ENCODE measurements around the gene AKAP3.

DNA sequence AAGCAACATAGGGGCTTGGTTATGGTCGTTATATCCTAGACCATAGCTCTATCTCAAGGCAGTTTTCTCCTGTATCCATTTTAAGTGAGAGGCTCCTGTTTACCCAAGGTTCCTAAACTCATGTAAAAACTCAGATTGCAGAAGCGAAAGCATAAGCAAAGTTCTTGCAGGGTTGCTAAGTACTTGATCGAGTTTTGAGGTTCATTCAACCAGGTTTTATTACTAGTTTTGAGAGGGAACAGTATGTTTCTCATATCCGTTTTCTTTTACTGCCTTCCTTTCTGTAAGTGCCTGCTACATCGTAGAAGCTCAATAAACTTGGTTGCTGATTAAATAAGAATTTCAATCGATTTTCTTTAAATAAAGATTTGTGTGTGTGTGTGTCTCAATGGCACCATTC, 5.1 kb downstream of the AKAP3 start:
- TF ChIP-seq, protein P1, sequence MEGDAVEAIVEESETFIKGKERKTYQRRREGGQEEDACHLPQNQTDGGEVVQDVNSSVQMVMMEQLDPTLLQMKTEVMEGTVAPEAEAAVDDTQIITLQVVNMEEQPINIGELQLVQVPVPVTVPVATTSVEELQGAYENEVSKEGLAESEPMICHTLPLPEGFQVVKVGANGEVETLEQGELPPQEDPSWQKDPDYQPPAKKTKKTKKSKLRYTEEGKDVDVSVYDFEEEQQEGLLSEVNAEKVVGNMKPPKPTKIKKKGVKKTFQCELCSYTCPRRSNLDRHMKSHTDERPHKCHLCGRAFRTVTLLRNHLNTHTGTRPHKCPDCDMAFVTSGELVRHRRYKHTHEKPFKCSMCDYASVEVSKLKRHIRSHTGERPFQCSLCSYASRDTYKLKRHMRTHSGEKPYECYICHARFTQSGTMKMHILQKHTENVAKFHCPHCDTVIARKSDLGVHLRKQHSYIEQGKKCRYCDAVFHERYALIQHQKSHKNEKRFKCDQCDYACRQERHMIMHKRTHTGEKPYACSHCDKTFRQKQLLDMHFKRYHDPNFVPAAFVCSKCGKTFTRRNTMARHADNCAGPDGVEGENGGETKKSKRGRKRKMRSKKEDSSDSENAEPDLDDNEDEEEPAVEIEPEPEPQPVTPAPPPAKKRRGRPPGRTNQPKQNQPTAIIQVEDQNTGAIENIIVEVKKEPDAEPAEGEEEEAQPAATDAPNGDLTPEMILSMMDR (conservative IDR thresholded peaks at IDR 0.05 in 1 of 2, IDR thresholded peaks at IDR 0.05 in 1 of 2; ENCODE audit: extremely low read depth in 1 of 2, insufficient read depth in 1 of 2, low read depth in 1 of 2, low read length in 2 of 2) = no peak
- no peak for TF ChIP-seq EZH2 (IDR thresholded peaks at IDR 0.05; ENCODE audit: borderline replicate concordance, low read length)
